Stimulated activated CD8-positive, alpha-beta memory T cell treated with anti-CD3 and anti-CD28 coated beads, Interleukin-12 subunit alpha, Interleukin-12 subunit beta, amount 100 ng/mL, for 1 hour (primary cell): ENCODE data around the gene CNFN.
A peak's percentile ranks its signal among the peaks of the same experiment; 100 is the strongest.

Experiments used
- DNase-seq: peaks from one replicate; pipeline ENCODE4 v3.0.0-alpha.2; 2020; ENCODE audit warnings: low read depth

The CNFN gene

DNA sequence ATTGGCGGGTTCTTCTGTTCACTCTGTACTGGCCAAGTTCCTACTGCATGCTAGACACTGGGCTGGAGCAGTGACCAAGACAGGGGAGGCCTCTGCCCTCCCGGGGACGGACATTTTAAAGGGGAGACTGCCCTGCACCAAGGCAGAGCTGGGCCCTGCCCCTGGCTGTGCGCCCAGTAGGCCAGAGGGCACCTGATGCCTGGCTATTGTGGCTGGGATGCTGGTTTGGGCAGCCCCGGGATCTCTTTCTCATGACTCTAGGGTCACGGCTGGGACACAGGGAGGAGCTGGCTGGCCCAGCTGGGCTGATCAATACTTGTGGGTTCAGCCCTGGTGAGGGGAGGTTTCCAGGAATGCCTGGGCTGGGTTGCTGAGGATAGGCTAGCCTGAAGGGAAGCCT lies 19.4 kb upstream of the CNFN start:
- no peak for DNase-seq

DNA sequence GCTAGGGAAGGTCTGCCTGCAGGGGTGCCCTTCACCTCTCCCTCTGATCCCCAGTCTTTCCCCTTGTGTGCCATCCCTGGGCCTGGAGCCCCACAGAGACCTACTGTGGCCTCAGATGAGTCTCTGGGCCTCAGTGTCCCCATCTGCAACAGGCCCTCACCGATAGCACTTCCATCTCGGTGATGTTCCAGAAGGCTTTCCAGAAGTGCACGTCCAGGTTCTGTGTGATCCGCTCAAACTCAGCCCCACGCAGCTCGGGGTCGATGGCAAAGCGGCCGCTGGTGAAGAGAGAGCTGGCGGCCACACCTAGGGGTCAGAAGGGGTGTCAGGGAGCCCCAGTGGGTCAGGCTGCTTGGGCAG lies 17.7 kb upstream of the CNFN start:
- no peak for DNase-seq

GRCh38 chr19:42407085-42407815 lies 17.2 kb upstream of the CNFN start:
- no peak for DNase-seq

DNA sequence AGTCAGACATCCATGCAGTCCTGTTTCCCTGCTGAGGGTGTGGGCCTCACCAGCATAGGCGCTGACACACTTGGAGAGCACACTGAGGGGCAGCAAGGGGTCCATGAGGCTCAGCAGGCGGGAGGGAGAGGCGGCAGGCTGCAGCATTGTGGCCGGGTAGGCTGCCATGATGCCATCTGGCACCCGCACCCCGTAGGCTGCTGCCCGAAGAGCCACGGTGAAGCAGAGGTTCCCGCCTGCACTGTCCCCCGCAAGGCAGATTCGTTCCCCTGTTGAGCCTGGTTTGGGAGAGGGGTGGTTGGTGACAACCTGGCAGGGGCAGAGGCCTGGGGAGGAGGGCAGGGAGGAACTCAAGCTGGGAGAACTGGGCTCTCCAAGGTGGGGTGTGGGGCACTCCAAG lies 16.0 kb upstream of the CNFN start:
- DNase-seq: no peak

DNA sequence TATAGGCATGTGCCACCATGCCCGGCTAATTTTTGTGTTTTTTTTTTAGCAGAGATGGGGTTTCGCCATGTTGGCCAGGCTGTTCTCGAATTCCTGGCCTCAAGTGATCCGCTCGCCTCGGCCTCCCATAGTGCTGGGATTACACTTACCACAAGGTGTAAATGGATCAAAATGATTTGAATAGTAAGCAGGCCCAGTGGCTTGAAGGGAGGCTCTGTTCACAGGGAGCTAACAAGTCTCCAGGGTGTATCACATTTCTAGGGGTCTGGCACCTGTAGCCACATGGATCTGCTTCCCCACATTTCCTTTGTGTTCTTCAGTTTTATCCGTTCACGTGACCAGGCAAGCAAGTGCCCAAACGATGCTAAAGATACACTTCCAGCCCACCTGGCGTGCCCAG lies 13.5 kb upstream of the CNFN start:
- no peak for DNase-seq

DNA sequence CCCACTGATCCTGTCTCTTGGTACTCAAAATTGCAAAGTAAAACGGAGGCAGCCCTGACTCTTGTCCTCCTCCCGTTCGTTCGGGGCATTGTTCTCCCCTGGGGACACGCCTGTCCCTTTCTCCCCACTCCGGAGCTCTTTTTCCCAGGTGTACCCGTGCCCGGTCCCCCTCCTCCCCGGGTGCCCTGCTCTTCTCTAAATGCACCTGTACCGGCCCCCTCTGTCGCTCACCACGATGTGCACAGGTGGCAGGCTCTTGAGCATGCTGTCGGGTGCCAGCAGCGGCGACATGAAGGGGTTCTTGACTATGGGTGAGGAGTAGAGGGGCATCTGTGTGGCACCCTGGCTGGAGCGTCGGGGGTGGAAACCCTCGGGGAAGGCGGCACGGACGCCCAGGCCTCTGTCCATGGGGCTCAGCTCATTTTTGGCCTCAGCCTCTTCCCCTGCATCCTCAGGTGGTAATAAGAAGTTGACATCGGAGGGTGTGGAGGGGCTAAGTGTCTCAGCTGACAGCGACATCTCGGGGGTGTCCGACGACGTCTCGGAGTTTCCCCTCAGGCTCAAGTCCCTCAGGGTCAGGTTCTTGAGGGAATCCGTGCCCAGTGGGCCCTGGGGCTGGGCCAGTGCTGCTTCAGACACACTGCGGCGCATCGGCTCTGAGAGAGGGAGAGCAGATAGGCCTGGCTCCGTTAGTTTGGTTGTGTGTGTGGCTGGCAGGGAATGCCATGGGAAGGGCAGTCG lies 12.4 kb upstream of the CNFN start:
- no peak for DNase-seq

- peak; percentile 53 for DNase-seq
Measured at GRCh38 chr19:42401365-42402303, 11.5 kb upstream of the CNFN start.

- no peak for DNase-seq
Measured at GRCh38 chr19:42400404-42400803, 10.3 kb upstream of the CNFN start.

DNA sequence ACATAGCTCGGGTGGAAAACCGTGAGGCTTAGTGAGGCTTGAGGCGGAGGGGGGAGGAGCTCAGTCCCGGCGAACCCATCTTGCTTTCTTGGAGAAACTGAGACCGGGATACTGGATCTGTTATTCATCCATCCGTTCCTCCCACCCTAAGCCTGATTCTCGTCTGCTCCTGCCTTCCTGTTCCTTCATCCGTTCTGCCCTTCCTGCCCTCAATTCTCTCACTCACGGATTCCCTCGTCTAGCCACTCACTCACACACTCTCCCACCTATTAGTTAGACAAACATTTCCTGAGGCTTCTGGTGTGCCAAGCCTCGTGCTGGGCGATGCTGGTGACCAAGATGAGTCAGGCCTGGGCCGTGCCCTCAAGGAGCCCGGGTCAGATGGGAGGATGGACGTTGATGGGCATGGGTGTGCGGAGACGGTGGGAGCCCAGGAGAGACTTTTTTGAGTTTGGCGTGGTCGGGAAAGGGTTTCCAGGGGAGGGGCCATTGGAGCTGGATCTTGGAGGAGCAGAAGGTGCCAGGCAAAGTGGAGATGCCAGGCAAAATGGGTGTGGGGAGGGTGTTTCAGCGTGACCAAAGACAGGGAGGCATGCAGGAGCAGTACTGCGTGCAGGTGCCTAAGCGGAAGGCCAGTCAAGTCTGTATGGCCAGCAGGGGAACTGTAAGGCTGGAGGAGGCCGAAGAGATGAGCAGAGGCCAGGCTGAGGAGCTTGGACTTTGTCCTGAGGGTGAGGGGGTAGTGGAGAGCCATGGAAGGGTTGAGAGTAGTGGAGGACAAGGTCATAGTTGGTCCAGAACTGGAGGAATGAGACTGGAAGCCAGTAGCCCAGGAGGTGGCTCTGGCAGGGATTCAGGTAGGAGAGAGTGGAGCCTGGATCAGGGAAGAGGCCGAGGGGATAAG lies 7.4 kb upstream of the CNFN start:
- no peak for DNase-seq

- peak; percentile 85 for DNase-seq
Measured at GRCh38 chr19:42396381-42397262, 6.5 kb upstream of the CNFN start.

DNA sequence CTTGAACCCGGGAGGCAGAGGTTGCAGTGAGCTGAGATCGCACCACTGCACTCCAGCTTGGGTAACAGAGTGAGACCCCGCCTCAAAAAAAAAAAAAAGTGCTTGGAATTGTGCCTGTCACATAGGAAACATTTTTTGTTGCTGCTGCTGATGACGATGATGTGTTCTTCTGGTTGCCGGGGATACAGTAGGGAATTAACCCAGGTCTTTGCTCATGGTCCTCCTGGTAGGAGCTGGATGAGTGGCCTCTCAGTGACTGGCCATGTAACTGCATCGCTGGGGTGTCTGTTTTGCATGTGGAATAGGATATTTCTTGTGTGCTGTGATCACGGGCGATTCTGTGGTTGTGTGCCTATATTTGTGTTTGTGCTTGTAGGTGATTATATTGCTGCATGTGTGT lies 4.7 kb upstream of the CNFN start:
- no peak for DNase-seq

GRCh38 chr19:42392165-42392564 lies 2.1 kb upstream of the CNFN start:
- no peak for DNase-seq

- no peak for DNase-seq
Measured at GRCh38 chr19:42388851-42389489, 1.1 kb downstream of the CNFN start.

- DNase-seq: peak; percentile 41
Measured at GRCh38 chr19:42386974-42387707, 3.0 kb downstream of the CNFN start.

DNA sequence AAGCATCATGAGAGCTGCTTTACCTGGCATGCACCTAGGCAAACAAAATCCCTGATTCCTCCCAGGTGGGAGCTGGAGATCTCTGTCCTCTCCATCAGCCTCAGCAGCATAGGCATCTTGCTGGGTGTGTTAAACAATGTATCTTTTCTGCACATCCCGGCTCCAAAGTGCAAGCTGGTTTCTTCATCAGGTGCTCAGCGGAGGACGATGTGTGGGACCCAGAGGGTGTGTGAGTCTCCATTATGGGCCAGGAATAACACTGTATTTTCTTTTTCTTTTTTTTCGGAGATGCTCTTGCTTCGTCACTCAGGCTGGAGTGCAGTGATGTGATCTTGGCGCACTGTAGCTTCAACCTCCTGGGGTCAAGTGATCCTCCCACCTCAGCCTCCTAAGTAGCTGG lies 9.9 kb downstream of the CNFN start:
- no peak for DNase-seq

DNA sequence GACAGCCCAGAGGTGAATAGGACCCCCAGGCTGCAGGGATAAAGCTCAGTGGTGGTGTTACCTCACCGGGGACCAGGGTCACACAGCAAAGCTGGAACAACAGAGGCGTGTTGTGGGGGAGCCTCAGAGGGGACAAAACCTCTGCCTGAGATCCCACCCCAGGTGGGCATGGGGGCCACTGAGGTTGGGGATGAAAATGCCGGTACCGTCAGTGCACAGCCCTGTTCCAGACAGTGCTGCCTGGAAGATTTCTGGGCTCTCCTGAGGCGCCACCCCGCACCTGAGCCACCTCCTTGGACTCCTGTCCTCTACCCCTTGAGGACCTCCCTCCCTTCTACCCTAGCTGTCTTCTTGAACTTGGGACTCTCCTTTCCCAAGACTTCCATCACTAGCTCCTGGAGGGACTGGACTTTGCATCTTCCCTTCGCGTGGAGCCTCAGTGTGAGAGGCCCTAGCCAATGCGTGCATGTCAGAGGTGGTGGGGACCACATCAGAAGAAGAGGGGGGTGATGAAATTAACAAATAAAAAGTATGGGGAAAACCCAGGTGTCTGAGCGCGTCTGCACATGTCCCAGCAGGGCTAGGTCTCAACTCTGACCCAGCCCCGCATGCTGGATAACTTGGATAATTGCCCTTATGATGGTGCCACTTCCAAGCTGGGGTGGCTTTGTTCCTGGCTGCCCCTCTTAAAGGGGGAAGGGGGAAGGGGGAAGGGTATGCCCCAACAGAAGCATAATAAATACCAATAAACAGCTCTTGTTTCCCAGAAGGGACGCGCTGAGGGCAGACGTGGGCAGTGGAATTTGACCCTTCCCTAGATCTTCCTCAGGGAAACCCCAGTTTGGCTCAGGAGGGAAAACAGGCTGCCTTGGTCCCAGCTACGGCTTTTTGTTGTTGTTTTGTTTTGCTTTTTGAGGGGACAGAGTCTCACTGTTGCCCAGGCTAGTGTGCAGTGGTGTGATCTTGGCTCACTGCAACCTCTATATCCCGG lies 11.6 kb downstream of the CNFN start:
- DNase-seq: no peak

DNA sequence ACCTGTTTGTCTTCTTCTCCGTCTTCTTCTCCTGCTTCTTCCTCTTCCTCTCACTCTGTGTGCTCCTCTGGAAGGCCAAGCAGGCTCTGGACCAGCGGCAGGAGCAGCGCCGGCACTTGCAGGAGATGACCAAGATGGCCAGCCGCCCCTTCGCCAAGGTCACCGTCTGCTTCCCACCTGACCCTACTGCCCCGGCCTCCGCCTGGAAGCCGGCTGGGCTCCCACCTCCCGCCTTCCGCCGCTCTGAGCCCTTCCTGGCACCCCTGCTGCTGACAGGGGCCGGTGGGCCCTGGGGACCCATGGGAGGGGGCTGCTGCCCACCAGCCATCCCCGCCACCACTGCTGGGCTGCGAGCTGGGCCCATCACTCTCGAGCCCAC lies 13.9 kb downstream of the CNFN start:
- DNase-seq: no peak
